ENCODE results near the gene SGCG. TPM values are rescaled to one million over a fixed set of nuclear protein-coding genes. Genes with fewer than 3 reads are reported as not detected.

The SGCG gene
- total RNA-seq, 1 donor = not detected

GRCh38 chr13:23344931-23345595, 164.3 kb downstream of the SGCG start:
- H3K4me3 ChIP-seq (ENCODE audit: low read length) = no peak overlapping the region
- no peaks in the 10 kb centered on the region for H3K4me1 ChIP-seq (ENCODE audit: insufficient read depth, low read length)
- H3K27me3 ChIP-seq (ENCODE audit: insufficient read depth, low read length) = no peaks in the 10 kb centered on the region
- H3K9me3 ChIP-seq (ENCODE audit: low read depth, low read length) = peaks cover 7% of the 10 kb centered on the region

GRCh38 chr13:23347601-23348000, 166.8 kb downstream of the SGCG start:
- H3K27me3 ChIP-seq (ENCODE audit: insufficient read depth, low read length) = no peaks in the 10 kb centered on the region
- H3K4me3 ChIP-seq (ENCODE audit: low read length) = no peak overlapping the region
- no peaks in the 10 kb centered on the region for H3K9me3 ChIP-seq (ENCODE audit: low read depth, low read length)
- H3K4me1 ChIP-seq (ENCODE audit: insufficient read depth, low read length) = no peaks in the 10 kb centered on the region

DNA sequence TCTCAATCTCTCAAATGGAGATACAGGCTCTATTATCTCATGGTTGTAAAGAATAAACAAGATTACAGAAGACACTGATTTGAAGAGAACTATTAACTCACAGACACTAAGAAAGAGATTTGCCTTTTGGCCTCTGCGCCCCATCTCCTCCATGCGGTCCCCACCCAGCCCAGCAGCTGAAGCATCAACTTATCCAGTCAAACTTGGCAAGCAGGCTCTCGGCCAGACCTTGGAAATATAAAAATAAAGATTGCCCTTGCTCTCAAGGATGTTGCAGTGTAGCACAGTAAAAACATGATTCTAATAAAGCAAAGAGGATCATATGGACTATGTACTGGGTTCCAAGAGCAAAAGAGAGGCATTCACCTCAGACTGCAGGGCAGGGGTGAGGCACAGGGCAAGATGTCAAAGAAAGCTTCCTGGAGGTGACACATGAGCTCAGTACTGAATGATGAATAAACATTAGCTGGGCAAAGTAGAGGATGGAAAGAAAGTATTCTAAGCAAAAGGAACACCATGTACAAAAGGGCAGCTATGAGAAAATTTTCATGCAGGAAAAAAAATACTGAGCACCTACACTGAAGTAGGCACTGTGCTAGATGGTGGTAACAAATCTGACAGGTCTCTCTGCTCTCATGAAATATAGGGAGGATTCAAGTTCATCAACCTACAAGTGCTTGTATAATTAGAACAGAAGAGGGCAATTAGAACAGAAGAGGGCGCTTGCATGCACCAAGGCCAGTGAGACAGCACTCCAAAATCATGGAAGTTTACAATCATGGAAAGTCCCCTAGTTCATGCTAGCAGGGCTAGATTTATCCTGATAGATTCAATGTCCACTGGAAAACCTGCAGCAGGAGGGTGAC, 167.7 kb downstream of the SGCG start:
- no peaks in the 10 kb centered on the region for H3K9me3 ChIP-seq (ENCODE audit: low read depth, low read length)
- H3K27me3 ChIP-seq (ENCODE audit: insufficient read depth, low read length) = no peaks in the 10 kb centered on the region
- H3K4me3 ChIP-seq (ENCODE audit: low read length) = no peak overlapping the region
- no peaks in the 10 kb centered on the region for H3K4me1 ChIP-seq (ENCODE audit: insufficient read depth, low read length)

GRCh38 chr13:23349161-23349897, 168.6 kb downstream of the SGCG start:
- Histone ChIP-seq H3K4me1 (ENCODE audit: insufficient read depth, low read length) (no peaks in the 10 kb centered on the region), H3K4me3 (ENCODE audit: low read length) (no peak overlapping the region), H3K27me3 (ENCODE audit: insufficient read depth, low read length) (no peaks in the 10 kb centered on the region), H3K9me3 (ENCODE audit: low read depth, low read length) (no peaks in the 10 kb centered on the region)

DNA sequence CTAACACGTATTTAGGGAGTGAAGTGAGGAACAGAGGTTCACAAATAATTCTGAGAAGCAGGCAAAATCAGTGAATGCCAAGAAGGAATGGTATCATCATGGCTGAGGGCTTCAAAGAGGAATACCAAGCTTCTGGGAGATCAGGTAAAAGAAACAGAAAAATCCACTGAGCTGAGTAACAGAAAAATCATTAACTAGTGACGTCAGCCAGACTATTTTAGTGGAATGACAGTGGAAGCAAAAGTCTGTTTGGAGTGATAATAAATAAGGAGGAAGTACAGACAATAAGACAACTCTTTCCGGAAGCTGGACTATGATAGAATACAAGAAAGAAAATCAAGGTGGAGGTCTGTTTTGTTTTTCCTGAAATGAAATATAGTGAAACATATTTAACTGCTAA, 169.2 kb downstream of the SGCG start:
- H3K4me3 ChIP-seq (ENCODE audit: low read length) = no peak overlapping the region
- no peaks in the 10 kb centered on the region for H3K27me3 ChIP-seq (ENCODE audit: insufficient read depth, low read length)
- H3K9me3 ChIP-seq (ENCODE audit: low read depth, low read length) = no peaks in the 10 kb centered on the region
- no peaks in the 10 kb centered on the region for H3K4me1 ChIP-seq (ENCODE audit: insufficient read depth, low read length)

DNA sequence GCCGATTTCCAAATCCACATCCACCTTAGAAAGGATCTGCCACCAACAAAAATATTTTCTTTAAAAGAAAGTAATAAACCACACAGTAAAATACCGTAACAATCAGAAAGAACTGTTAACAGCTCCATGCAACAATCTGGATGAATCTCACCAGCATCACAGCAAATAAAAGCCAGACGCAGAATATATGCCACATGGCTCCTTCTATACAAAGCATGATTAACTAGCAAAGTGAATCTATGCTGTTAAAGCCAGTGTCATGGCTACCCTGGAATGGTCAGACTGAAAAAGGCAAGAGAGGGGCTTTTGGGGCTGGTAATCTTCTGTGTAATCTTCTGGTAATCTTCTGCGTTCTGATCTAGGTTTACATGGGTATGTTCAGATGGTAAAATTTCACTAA, 171.4 kb downstream of the SGCG start:
- Histone ChIP-seq H3K9me3 (ENCODE audit: low read depth, low read length) (no peaks in the 10 kb centered on the region), H3K27me3 (ENCODE audit: insufficient read depth, low read length) (no peaks in the 10 kb centered on the region), H3K4me3 (ENCODE audit: low read length) (no peak overlapping the region), H3K4me1 (ENCODE audit: insufficient read depth, low read length) (no peaks in the 10 kb centered on the region)

DNA sequence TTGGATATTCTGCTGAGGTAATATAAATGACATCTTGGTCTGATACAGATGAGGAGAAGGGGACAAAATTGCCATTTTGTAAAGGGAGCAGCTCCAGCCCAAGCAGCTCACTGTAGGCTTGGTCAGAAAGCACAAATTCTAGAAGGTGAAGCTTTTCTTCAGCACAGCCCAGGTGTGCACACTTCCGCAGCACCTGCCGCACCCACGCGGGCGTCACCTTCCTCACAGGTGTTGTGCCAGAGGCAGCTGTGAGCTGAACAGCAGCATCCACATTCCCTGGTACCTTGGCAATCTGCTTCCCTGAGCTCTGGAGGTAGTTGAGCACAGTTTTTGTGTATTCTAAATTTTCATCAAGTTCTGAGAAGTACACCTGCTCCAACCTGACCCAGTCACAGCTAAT, 173.7 kb downstream of the SGCG start:
- no peaks in the 10 kb centered on the region for H3K27me3 ChIP-seq (ENCODE audit: insufficient read depth, low read length)
- no peaks in the 10 kb centered on the region for H3K9me3 ChIP-seq (ENCODE audit: low read depth, low read length)
- H3K4me3 ChIP-seq (ENCODE audit: low read length) = no peak overlapping the region
- no peaks in the 10 kb centered on the region for H3K4me1 ChIP-seq (ENCODE audit: insufficient read depth, low read length)

DNA sequence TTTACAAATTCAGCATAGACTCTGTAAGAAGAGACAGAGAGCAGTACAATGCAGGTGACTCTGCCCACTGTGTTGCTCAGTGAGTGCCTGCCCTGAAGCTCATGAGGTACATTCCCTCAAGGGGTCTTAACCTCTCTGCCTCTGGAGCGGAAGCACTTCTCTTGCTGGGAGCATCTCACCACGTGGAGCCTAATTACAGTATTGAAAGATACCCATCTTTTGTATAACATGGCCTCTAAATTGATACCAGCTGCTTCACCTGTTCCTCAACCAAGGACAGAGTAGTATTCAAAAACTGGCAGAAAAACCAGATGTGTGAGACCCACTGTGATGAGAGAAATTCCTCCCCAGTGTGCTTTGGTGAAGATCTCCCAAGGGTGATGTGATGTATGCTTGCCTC, 175.6 kb downstream of the SGCG start:
- Histone ChIP-seq H3K4me3 (ENCODE audit: low read length) (no peak overlapping the region), H3K9me3 (ENCODE audit: low read depth, low read length) (no peaks in the 10 kb centered on the region), H3K4me1 (ENCODE audit: insufficient read depth, low read length) (no peaks in the 10 kb centered on the region), H3K27me3 (ENCODE audit: insufficient read depth, low read length) (no peaks in the 10 kb centered on the region)

GRCh38 chr13:23357349-23357748, 176.6 kb downstream of the SGCG start:
- H3K4me1 ChIP-seq (ENCODE audit: insufficient read depth, low read length) = no peaks in the 10 kb centered on the region
- H3K27me3 ChIP-seq (ENCODE audit: insufficient read depth, low read length) = no peaks in the 10 kb centered on the region
- H3K9me3 ChIP-seq (ENCODE audit: low read depth, low read length) = no peaks in the 10 kb centered on the region
- H3K4me3 ChIP-seq (ENCODE audit: low read length) = no peak overlapping the region

GRCh38 chr13:23359882-23360281, 179.1 kb downstream of the SGCG start:
- Histone ChIP-seq H3K9me3 (ENCODE audit: low read depth, low read length) (no peaks in the 10 kb centered on the region), H3K4me1 (ENCODE audit: insufficient read depth, low read length) (no peaks in the 10 kb centered on the region), H3K27me3 (ENCODE audit: insufficient read depth, low read length) (no peaks in the 10 kb centered on the region), H3K4me3 (ENCODE audit: low read length) (no peak overlapping the region)

GRCh38 chr13:23365652-23366051, 184.9 kb downstream of the SGCG start:
- no peaks in the 10 kb centered on the region for H3K4me1 ChIP-seq (ENCODE audit: insufficient read depth, low read length)
- no peak overlapping the region for H3K4me3 ChIP-seq (ENCODE audit: low read length)
- no peaks in the 10 kb centered on the region for H3K27me3 ChIP-seq (ENCODE audit: insufficient read depth, low read length)
- H3K9me3 ChIP-seq (ENCODE audit: low read depth, low read length) = no peaks in the 10 kb centered on the region

GRCh38 chr13:23367907-23368306, 187.1 kb downstream of the SGCG start:
- Histone ChIP-seq H3K27me3 (ENCODE audit: insufficient read depth, low read length) (no peaks in the 10 kb centered on the region), H3K9me3 (ENCODE audit: low read depth, low read length) (no peaks in the 10 kb centered on the region), H3K4me3 (ENCODE audit: low read length) (no peak overlapping the region), H3K4me1 (ENCODE audit: insufficient read depth, low read length) (peaks cover 5% of the 10 kb centered on the region)

- H3K4me1 ChIP-seq (ENCODE audit: insufficient read depth, low read length) = peaks cover 26% of the 10 kb centered on the region
- H3K9me3 ChIP-seq (ENCODE audit: low read depth, low read length) = no peaks in the 10 kb centered on the region
Observed at GRCh38 chr13:23372264-23372906, 191.6 kb downstream of the SGCG start.

More at GRCh38 chr13:23372264-23372906, 191.6 kb downstream of the SGCG start:
- H3K27me3 ChIP-seq (ENCODE audit: insufficient read depth, low read length) = no peaks in the 10 kb centered on the region
- no peak overlapping the region for H3K4me3 ChIP-seq (ENCODE audit: low read length)
